ENCODE data around the gene LONRF2. TPM values are rescaled to one million over a fixed set of nuclear protein-coding genes. Genes with fewer than 3 reads are reported as not detected.

LONRF2 gene
- total RNA-seq, 3 donors from 2014 or later (not counting 1 experiment from before 2014, with no cell fraction given), result not detected

- 87% methylated on average over 5 of the region's 5 CpGs for WGBS (ENCODE audit: insufficient coverage)
These were observed 68.5 kb downstream of the LONRF2 start for GRCh38 chr2:100253786-100254185.

GRCh38 chr2:100252811-100253698 is 69.2 kb downstream of the LONRF2 start:
- Histone ChIP-seq H3K4me1 (ENCODE audit: control insufficient read depth, insufficient read depth, low read length) (no peaks in the 10 kb centered on the region), H3K9me3 (ENCODE audit: control insufficient read depth, insufficient read depth, low read length) (no peaks in the 10 kb centered on the region), H3K36me3 (ENCODE audit: control insufficient read depth, insufficient read depth, low read length) (no peaks in the 10 kb centered on the region), H3K27me3 (ENCODE audit: control insufficient read depth, insufficient read depth, low read length) (no peaks in the 10 kb centered on the region), H3K4me3 (ENCODE audit: low read length) (no peak overlapping the region), H3K27ac (ENCODE audit: low read length) (no peak overlapping the region)
- ATAC-seq (no peak), DNase-seq (no peak)
- TF ChIP-seq CTCF (IDR thresholded peaks at IDR 0.05), result no peak
- Mint-ChIP-seq H3K36me3 (no peaks in the 10 kb centered on the region), H3K27me3 (ENCODE audit: low read depth in 2 of 2) (peaks cover 2 to 7% of the 10 kb centered on the region in 2 donors), H3K9me3 (no peaks in the 10 kb centered on the region), H3K4me1 (no peaks in the 10 kb centered on the region), H3K27ac (no peak overlapping the region), H3K4me3 (no peak overlapping the region)
- intact Hi-C loops (cut with micrococcal nuclease), result no loop called here
- WGBS (ENCODE audit: insufficient coverage), result 95% methylated on average over 16 of the region's 17 CpGs

More at GRCh38 chr2:100253786-100254185, 68.5 kb downstream of the LONRF2 start:
- Mint-ChIP-seq H3K9me3 (no peaks in the 10 kb centered on the region), H3K27ac (no peak overlapping the region), H3K4me3 (no peak overlapping the region), H3K36me3 (no peaks in the 10 kb centered on the region), H3K27me3 (ENCODE audit: low read depth in 2 of 2) (peaks cover 0 to 7% of the 10 kb centered on the region in 2 donors), H3K4me1 (no peaks in the 10 kb centered on the region)
- no peak for TF ChIP-seq CTCF (IDR thresholded peaks at IDR 0.05)
- H3K4me3 ChIP-seq (ENCODE audit: low read length), result no peak overlapping the region
- no peaks in the 10 kb centered on the region for H3K4me1 ChIP-seq (ENCODE audit: control insufficient read depth, insufficient read depth, low read length)
- H3K27ac ChIP-seq (ENCODE audit: low read length), result no peak overlapping the region
- DNase-seq (no peak), ATAC-seq (no peak)
- intact Hi-C loops (cut with micrococcal nuclease), result no loop called here
- no peaks in the 10 kb centered on the region for H3K36me3 ChIP-seq (ENCODE audit: control insufficient read depth, insufficient read depth, low read length)
- no peaks in the 10 kb centered on the region for H3K27me3 ChIP-seq (ENCODE audit: control insufficient read depth, insufficient read depth, low read length)
- no peaks in the 10 kb centered on the region for H3K9me3 ChIP-seq (ENCODE audit: control insufficient read depth, insufficient read depth, low read length)

- DNase-seq (no peak), ATAC-seq (no peak)
- H3K27me3 ChIP-seq (ENCODE audit: control insufficient read depth, insufficient read depth, low read length), result no peaks in the 10 kb centered on the region
- H3K36me3 ChIP-seq (ENCODE audit: control insufficient read depth, insufficient read depth, low read length), result no peaks in the 10 kb centered on the region
- Mint-ChIP-seq H3K27me3 (ENCODE audit: low read depth in 2 of 2) (peaks cover 7 to 10% of the 10 kb centered on the region in 2 donors), H3K4me1 (no peaks in the 10 kb centered on the region), H3K36me3 (no peaks in the 10 kb centered on the region), H3K9me3 (no peaks in the 10 kb centered on the region), H3K4me3 (no peak overlapping the region), H3K27ac (no peak overlapping the region)
- no peak for TF ChIP-seq CTCF (IDR thresholded peaks at IDR 0.05)
- WGBS (ENCODE audit: insufficient coverage), result 88% methylated on average over 9 of the region's 9 CpGs
- intact Hi-C loops (cut with micrococcal nuclease), result no loop called here
- H3K9me3 ChIP-seq (ENCODE audit: control insufficient read depth, insufficient read depth, low read length), result no peaks in the 10 kb centered on the region
- H3K4me1 ChIP-seq (ENCODE audit: control insufficient read depth, insufficient read depth, low read length), result peaks cover 13% of the 10 kb centered on the region
- H3K4me3 ChIP-seq (ENCODE audit: low read length), result no peak overlapping the region
- H3K27ac ChIP-seq (ENCODE audit: low read length), result no peak overlapping the region
These were observed 71.7 kb downstream of the LONRF2 start for GRCh38 chr2:100250645-100251044.

All from natural killer cell (primary cell).